ENCODE data around the gene ALPL.

Gene ALPL

GRCh38 chr1:21579791-21580190 is 70.6 kb downstream of the ALPL start:
- TF ChIP-seq, protein P1, sequence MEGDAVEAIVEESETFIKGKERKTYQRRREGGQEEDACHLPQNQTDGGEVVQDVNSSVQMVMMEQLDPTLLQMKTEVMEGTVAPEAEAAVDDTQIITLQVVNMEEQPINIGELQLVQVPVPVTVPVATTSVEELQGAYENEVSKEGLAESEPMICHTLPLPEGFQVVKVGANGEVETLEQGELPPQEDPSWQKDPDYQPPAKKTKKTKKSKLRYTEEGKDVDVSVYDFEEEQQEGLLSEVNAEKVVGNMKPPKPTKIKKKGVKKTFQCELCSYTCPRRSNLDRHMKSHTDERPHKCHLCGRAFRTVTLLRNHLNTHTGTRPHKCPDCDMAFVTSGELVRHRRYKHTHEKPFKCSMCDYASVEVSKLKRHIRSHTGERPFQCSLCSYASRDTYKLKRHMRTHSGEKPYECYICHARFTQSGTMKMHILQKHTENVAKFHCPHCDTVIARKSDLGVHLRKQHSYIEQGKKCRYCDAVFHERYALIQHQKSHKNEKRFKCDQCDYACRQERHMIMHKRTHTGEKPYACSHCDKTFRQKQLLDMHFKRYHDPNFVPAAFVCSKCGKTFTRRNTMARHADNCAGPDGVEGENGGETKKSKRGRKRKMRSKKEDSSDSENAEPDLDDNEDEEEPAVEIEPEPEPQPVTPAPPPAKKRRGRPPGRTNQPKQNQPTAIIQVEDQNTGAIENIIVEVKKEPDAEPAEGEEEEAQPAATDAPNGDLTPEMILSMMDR (IDR thresholded peaks at IDR 0.05): no peak

GRCh38 chr1:21584096-21584495 is 74.9 kb downstream of the ALPL start:
- TF ChIP-seq, protein P1 (IDR thresholded peaks at IDR 0.05): no peak

- TF ChIP-seq, protein P1 (IDR thresholded peaks at IDR 0.05): no peak
Measured at GRCh38 chr1:21585037-21585436, 75.8 kb downstream of the ALPL start.

DNA sequence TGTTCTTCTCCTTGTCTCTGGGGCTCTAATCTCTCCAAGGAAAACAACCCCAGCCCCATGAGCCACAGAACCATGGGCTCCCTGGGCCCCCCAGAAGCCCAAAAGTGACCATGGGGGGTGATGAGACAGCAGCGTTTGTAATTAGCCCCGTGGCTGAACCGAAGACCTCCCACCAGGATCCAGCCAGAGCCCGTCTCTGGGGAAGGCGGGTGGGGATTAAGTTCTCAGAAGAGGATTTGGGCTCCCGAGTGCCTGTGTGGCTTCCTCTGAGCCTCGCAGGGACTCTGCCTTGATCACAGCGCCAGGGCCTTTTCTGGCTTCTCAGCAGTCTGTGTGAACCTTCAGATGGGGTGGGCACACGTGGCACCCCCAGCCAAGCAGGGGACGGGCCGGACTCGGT is 77.0 kb downstream of the ALPL start:
- TF ChIP-seq, protein P1 (IDR thresholded peaks at IDR 0.05): no peak

DNA sequence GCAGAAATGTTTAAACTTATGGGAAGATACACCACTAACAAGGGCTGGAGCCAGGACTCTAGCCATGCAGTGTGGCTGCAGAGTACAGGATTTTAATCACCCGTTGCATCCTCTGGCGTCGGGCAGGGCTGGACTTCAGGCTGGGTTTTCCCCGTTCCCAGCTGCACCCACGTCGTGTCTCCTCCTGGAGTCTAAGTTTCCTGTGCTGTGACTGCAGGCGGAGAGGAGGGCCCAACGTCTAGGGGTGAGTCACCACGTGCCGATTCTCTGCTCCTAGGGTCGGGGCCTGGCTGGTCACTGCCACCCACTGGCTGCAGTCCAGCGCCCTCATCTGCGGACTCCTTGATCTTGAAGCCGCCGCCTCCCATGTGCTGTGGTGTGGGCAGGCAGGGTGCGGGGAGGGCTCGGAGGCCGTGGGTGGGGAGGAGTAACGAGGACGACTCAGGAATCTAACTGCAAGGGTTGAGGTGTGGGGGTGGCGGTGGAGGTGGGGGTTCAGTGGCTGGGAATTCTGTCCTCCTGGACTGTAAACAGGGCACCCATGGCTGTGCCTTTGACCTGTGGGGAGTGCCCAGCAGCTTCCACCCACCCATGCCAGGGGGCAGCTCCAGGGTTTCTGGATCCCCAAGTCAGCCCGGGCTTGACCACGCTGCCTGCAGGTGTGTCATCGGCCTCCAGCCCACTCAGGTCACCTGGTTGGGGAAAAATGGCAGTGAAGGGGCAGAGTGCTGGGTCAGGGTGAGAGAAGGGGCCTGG is 77.8 kb downstream of the ALPL start:
- TF ChIP-seq, protein P1 (IDR thresholded peaks at IDR 0.05): no peak

DNA sequence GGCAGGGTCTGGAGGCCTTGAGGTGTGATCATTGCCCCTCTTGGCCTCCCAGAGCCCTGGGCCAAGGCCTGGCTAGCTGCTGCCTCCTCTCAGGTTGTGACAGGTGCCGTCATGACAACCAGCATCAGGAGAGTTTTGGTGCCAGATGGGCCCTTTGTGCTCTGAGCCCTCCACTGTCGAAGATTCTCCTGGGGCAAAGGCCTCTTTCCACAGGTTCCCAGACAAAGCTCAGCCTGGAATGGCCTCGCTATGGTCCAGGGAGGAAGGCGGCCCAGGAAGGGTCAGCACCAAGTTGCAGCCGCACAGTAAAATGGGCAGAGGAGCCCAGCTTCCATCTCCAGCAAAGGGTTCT is 78.4 kb downstream of the ALPL start:
- TF ChIP-seq, protein P1 (IDR thresholded peaks at IDR 0.05): no peak

GRCh38 chr1:21589618-21590017 is 80.4 kb downstream of the ALPL start:
- TF ChIP-seq, protein P1 (IDR thresholded peaks at IDR 0.05): no peak

Data from LNCAP (cell line).